ENCODE measurements around the gene PHGDH.

PHGDH gene

GRCh38 chr1:119727991-119728390 lies 16.3 kb downstream of the PHGDH start:
- Histone ChIP-seq H2AK5ac (ENCODE audit: low read length, severe bottlenecking) (no peak overlapping the region), H3K9ac (ENCODE audit: low read length) (no peak overlapping the region), H4K91ac (ENCODE audit: low read length) (no peak overlapping the region), H3K23ac (ENCODE audit: low read length in 2 of 2) (no peak overlapping the region), H3K4ac (ENCODE audit: low read depth in 1 of 2, low read length in 2 of 2) (no peak overlapping the region), H3K9me3 (ENCODE audit: control insufficient read depth, low read length) (no peaks in the 10 kb centered on the region), H3K4me2 (ENCODE audit: low read length, poor library complexity, severe bottlenecking) (no peak overlapping the region), H3K79me1 (replicated peaks; ENCODE audit: low read length, poor library complexity, severe bottlenecking) (peaks cover 2% of the 10 kb centered on the region), H2BK12ac (ENCODE audit: low read length in 2 of 2) (no peak overlapping the region), H3K18ac (ENCODE audit: low read depth in 1 of 2, low read length in 2 of 2) (no peak overlapping the region), H3K36me3 (ENCODE audit: control insufficient read depth in 1 of 2, insufficient read depth in 2 of 2, low read depth in 1 of 2, low read length in 2 of 2) (peaks cover 29 to 60% of the 10 kb centered on the region in 2 experiments), H2AFZ (ENCODE audit: low read depth, low read length) (no peak overlapping the region), H2BK15ac (ENCODE audit: low read depth, poor library complexity, severe bottlenecking) (no peak overlapping the region), H3K4me1 (ENCODE audit: control insufficient read depth, insufficient read depth, low read depth, low read length) (peaks cover 4% of the 10 kb centered on the region), H3K14ac (ENCODE audit: low read length in 2 of 2) (no peak overlapping the region), H2BK5ac (ENCODE audit: low read depth, low read length, poor library complexity, severe bottlenecking) (no peak overlapping the region), H2BK120ac (ENCODE audit: low read depth, low read length) (no peak overlapping the region), H3K4me3 (ENCODE audit: insufficient read depth in 1 of 2, low read depth in 1 of 2, low read length in 2 of 2) (no peak overlapping the region), H4K8ac (ENCODE audit: low read length) (no peak overlapping the region), H3K27ac (ENCODE audit: low read length, poor library complexity, severe bottlenecking) (no peak overlapping the region), H3K27me3 (ENCODE audit: control insufficient read depth in 1 of 2, insufficient read depth in 1 of 2, low read length in 2 of 2) (no peaks in the 10 kb centered on the region)
- 100% methylated on average over 1 of the region's 1 CpG for WGBS
- no peak for DNase-seq

GRCh38 chr1:119729044-119729443 lies 17.3 kb downstream of the PHGDH start:
- Histone ChIP-seq H2BK12ac (ENCODE audit: low read length in 2 of 2) (no peak overlapping the region), H3K9ac (ENCODE audit: low read length) (no peak overlapping the region), H3K4me1 (ENCODE audit: control insufficient read depth, insufficient read depth, low read depth, low read length) (peaks cover 4% of the 10 kb centered on the region), H3K27ac (ENCODE audit: low read length, poor library complexity, severe bottlenecking) (no peak overlapping the region), H2BK5ac (ENCODE audit: low read depth, low read length, poor library complexity, severe bottlenecking) (no peak overlapping the region), H3K4me2 (ENCODE audit: low read length, poor library complexity, severe bottlenecking) (no peak overlapping the region), H3K18ac (ENCODE audit: low read depth in 1 of 2, low read length in 2 of 2) (no peak overlapping the region), H4K91ac (ENCODE audit: low read length) (no peak overlapping the region), H4K8ac (ENCODE audit: low read length) (no peak overlapping the region), H2BK15ac (ENCODE audit: low read depth, poor library complexity, severe bottlenecking) (no peak overlapping the region), H3K4ac (ENCODE audit: low read depth in 1 of 2, low read length in 2 of 2) (no peak overlapping the region), H2AFZ (ENCODE audit: low read depth, low read length) (no peak overlapping the region), H3K14ac (ENCODE audit: low read length in 2 of 2) (no peak overlapping the region), H3K27me3 (ENCODE audit: control insufficient read depth in 1 of 2, insufficient read depth in 1 of 2, low read length in 2 of 2) (no peaks in the 10 kb centered on the region), H3K4me3 (ENCODE audit: insufficient read depth in 1 of 2, low read depth in 1 of 2, low read length in 2 of 2) (no peak overlapping the region), H2AK5ac (ENCODE audit: low read length, severe bottlenecking) (no peak overlapping the region), H3K79me1 (replicated peaks; ENCODE audit: low read length, poor library complexity, severe bottlenecking) (peaks cover 2% of the 10 kb centered on the region), H3K36me3 (ENCODE audit: control insufficient read depth in 1 of 2, insufficient read depth in 2 of 2, low read depth in 1 of 2, low read length in 2 of 2) (peaks cover 28 to 53% of the 10 kb centered on the region in 2 experiments), H3K23ac (ENCODE audit: low read length in 2 of 2) (no peak overlapping the region), H3K9me3 (ENCODE audit: control insufficient read depth, low read length) (no peaks in the 10 kb centered on the region), H2BK120ac (ENCODE audit: low read depth, low read length) (no peak overlapping the region)
- DNase-seq = no peak

- no peaks in the 10 kb centered on the region for H3K9me3 ChIP-seq (ENCODE audit: control insufficient read depth, low read length)
- no peak overlapping the region for H3K14ac ChIP-seq (ENCODE audit: low read length in 2 of 2)
- H4K8ac ChIP-seq (ENCODE audit: low read length) = no peak overlapping the region
- H3K23ac ChIP-seq (ENCODE audit: low read length in 2 of 2) = no peak overlapping the region
- peaks cover 39 to 65% of the 10 kb centered on the region in 2 experiments for H3K36me3 ChIP-seq (ENCODE audit: control insufficient read depth in 1 of 2, insufficient read depth in 2 of 2, low read depth in 1 of 2, low read length in 2 of 2)
- no peak overlapping the region for H2BK5ac ChIP-seq (ENCODE audit: low read depth, low read length, poor library complexity, severe bottlenecking)
- no peak overlapping the region for H2AK5ac ChIP-seq (ENCODE audit: low read length, severe bottlenecking)
- no peak overlapping the region for H2BK12ac ChIP-seq (ENCODE audit: low read length in 2 of 2)
- H4K91ac ChIP-seq (ENCODE audit: low read length) = no peak overlapping the region
- H3K27me3 ChIP-seq (ENCODE audit: control insufficient read depth in 1 of 2, insufficient read depth in 1 of 2, low read length in 2 of 2) = no peaks in the 10 kb centered on the region
- H3K4me3 ChIP-seq (ENCODE audit: insufficient read depth in 1 of 2, low read depth in 1 of 2, low read length in 2 of 2) = no peak overlapping the region
- no peak overlapping the region for H3K9ac ChIP-seq (ENCODE audit: low read length)
- no peak overlapping the region for H3K4me2 ChIP-seq (ENCODE audit: low read length, poor library complexity, severe bottlenecking)
- peaks cover 4% of the 10 kb centered on the region for H3K4me1 ChIP-seq (ENCODE audit: control insufficient read depth, insufficient read depth, low read depth, low read length)
- no peak for DNase-seq
- H2BK120ac ChIP-seq (ENCODE audit: low read depth, low read length) = no peak overlapping the region
- H3K4ac ChIP-seq (ENCODE audit: low read depth in 1 of 2, low read length in 2 of 2) = no peak overlapping the region
- H3K79me1 ChIP-seq (replicated peaks; ENCODE audit: low read length, poor library complexity, severe bottlenecking) = peaks cover 2% of the 10 kb centered on the region
- H3K18ac ChIP-seq (ENCODE audit: low read depth in 1 of 2, low read length in 2 of 2) = no peak overlapping the region
- no peak overlapping the region for H3K27ac ChIP-seq (ENCODE audit: low read length, poor library complexity, severe bottlenecking)
- no peak overlapping the region for H2AFZ ChIP-seq (ENCODE audit: low read depth, low read length)
- 89% methylated on average over 5 of the region's 5 CpGs for WGBS
- H2BK15ac ChIP-seq (ENCODE audit: low read depth, poor library complexity, severe bottlenecking) = no peak overlapping the region
These were observed 19.3 kb downstream of the PHGDH start for GRCh38 chr1:119731060-119731459.

GRCh38 chr1:119731741-119732430 lies 20.2 kb downstream of the PHGDH start:
- H3K18ac ChIP-seq (ENCODE audit: low read depth in 1 of 2, low read length in 2 of 2) = no peak overlapping the region
- H2BK12ac ChIP-seq (ENCODE audit: low read length in 2 of 2) = no peak overlapping the region
- H3K79me1 ChIP-seq (replicated peaks; ENCODE audit: low read length, poor library complexity, severe bottlenecking) = no peaks in the 10 kb centered on the region
- no peak overlapping the region for H2BK120ac ChIP-seq (ENCODE audit: low read depth, low read length)
- no peak overlapping the region for H2BK15ac ChIP-seq (ENCODE audit: low read depth, poor library complexity, severe bottlenecking)
- no peaks in the 10 kb centered on the region for H3K27me3 ChIP-seq (ENCODE audit: control insufficient read depth in 1 of 2, insufficient read depth in 1 of 2, low read length in 2 of 2)
- no peak overlapping the region for H4K8ac ChIP-seq (ENCODE audit: low read length)
- peaks cover 4% of the 10 kb centered on the region for H3K4me1 ChIP-seq (ENCODE audit: control insufficient read depth, insufficient read depth, low read depth, low read length)
- no peak overlapping the region for H3K14ac ChIP-seq (ENCODE audit: low read length in 2 of 2)
- no peak overlapping the region for H3K4me2 ChIP-seq (ENCODE audit: low read length, poor library complexity, severe bottlenecking)
- H3K23ac ChIP-seq (ENCODE audit: low read length in 2 of 2) = no peak overlapping the region
- H3K4me3 ChIP-seq (ENCODE audit: insufficient read depth in 1 of 2, low read depth in 1 of 2, low read length in 2 of 2) = no peak overlapping the region
- no peak for DNase-seq
- no peak overlapping the region for H2BK5ac ChIP-seq (ENCODE audit: low read depth, low read length, poor library complexity, severe bottlenecking)
- WGBS = 94% methylated on average over 6 of the region's 6 CpGs
- no peak overlapping the region for H4K91ac ChIP-seq (ENCODE audit: low read length)
- H3K9ac ChIP-seq (ENCODE audit: low read length) = no peak overlapping the region
- H2AFZ ChIP-seq (ENCODE audit: low read depth, low read length) = no peak overlapping the region
- no peak overlapping the region for H3K4ac ChIP-seq (ENCODE audit: low read depth in 1 of 2, low read length in 2 of 2)
- H3K9me3 ChIP-seq (ENCODE audit: control insufficient read depth, low read length) = no peaks in the 10 kb centered on the region
- H3K27ac ChIP-seq (ENCODE audit: low read length, poor library complexity, severe bottlenecking) = no peak overlapping the region
- peaks cover 40 to 64% of the 10 kb centered on the region in 2 experiments for H3K36me3 ChIP-seq (ENCODE audit: control insufficient read depth in 1 of 2, insufficient read depth in 2 of 2, low read depth in 1 of 2, low read length in 2 of 2)
- no peak overlapping the region for H2AK5ac ChIP-seq (ENCODE audit: low read length, severe bottlenecking)
